Left kidney (tissue), 2 donors: Measurements from ENCODE around the gene TPP1. TPM values are rescaled to one million over a fixed set of nuclear protein-coding genes. Genes with fewer than 3 reads are reported as not detected.
A peak's percentile ranks its signal among the peaks of the same experiment; 100 is the strongest.

ENCODE experiments used
- DNase-seq: peaks from one replicate; pipeline ENCODE4 v3.0.0-alpha.2; 2013
- polyA plus RNA-seq: library from polyadenylated mRNA; unstranded; fragments of 120-200 nt; gene quantifications from one replicate; pipeline ENCODE4 v1.2.1, GENCODE V29; 2013; ENCODE audit not compliant: insufficient read length

TPP1 gene
- polyA plus RNA-seq, 1 donor: 121 TPM

DNA sequence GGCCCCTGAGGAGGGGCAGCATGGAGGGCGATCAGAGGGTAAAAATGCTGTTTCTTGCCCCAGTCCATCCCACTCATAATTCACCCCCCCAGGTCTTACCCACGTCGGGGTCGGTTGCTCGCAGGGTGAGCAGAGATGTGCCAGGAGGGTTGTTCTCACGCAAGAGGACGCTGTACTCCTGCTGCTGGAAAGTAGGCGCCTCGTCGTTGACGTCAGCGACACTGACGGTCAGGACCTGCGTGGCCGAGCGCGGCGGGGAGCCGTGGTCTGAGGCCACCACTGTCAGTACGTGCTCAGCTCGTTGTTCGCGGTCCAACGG lies 10.3 kb upstream of the TPP1 start:
- DNase-seq: no peak

DNA sequence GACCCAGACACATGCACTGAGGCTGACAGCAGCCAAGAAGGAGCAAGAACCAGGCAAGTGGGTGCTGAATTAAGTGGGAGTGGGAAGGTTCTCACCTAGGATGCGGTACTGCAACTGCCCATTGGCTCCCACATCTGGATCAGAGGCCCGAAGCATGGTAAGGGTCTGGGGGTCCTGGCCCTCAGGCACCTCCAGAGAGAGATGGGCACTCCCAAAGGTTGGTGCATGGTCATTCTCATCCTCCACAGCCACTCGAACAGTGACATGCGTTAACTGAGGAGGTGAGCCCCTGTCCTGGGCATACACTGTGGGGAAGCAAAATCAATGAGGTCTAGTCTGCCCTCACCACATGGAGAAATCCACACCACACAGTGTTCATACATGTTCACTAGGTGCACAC lies 9.3 kb upstream of the TPP1 start:
- no peak for DNase-seq

GRCh38 chr11:6627762-6628241 lies 8.6 kb upstream of the TPP1 start:
- no peak for DNase-seq

DNA sequence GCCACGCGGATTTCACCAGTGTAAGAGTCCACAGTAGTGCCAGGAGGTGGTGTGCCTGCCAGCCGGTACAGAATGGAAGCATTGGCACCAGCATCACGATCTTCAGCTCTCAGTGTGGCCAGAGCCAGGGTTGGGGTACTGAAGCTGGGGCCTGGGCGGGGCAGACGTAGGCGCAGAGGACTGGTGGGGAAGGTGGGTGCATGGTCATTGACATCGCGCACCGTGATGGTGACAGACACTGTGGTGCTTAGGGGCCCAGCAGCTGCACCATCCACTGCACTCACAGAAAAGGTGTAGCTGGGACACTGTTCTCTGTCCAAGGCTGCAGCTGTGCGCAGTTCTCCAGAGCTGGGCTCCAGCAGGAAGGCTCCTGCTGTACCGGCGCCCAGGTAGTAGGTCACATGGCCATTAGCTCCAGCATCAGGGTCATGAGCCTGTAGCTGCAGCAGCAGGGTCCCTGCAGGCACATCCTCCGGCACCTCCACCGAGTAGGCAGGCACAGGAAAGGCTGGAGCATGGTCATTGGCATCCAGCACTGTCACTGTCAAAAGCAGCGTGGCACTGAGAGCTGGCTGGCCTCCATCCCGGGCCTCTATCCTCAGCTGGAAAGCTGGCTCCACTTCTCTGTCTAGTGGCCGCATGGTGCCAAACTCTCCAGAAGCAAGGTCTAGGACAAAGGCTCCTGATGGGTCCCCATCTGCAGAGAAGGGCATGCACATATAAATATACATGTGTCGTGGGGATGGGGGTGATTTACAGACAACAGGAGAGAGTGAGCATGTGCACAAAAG lies 7.9 kb upstream of the TPP1 start:
- no peak for DNase-seq

- no peak for DNase-seq
Observed at GRCh38 chr11:6625832-6626420, 6.7 kb upstream of the TPP1 start.

DNA sequence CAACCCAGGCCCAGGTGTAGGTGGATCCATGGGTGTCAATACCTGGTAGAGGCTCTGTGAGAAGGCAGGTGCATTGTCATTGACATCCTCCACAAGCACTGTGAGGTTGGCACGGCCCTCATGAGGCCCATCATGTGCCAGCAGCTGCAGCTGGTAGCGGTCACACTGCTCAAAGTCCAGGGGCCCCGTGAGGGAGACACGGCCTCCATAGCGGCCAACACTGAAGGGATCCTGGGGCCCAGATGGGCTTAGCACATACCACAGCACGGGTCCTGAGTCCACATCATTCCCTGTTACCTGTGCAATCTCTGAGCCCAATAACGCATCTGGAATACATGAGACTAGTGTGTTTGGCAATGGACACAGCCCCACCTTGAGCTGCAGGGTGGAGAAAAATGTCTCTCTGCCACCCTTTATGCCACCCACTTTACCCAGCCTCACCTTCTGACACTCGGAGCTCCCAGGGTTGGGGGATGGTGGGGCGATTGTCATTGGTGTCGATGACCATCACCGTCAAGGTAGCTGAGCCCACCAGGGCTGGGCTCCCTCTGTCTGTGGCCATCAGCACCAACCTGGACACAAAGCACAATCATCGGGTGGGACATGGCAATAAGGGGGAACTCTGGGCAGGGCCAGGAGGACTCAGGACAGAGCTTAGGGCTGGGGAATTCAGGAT lies 6.1 kb upstream of the TPP1 start:
- no peak for DNase-seq

- no peak for DNase-seq
Observed at GRCh38 chr11:6623391-6624363, 4.5 kb upstream of the TPP1 start.

- no peak for DNase-seq
Observed at GRCh38 chr11:6622261-6623171, 3.3 kb upstream of the TPP1 start.

DNA sequence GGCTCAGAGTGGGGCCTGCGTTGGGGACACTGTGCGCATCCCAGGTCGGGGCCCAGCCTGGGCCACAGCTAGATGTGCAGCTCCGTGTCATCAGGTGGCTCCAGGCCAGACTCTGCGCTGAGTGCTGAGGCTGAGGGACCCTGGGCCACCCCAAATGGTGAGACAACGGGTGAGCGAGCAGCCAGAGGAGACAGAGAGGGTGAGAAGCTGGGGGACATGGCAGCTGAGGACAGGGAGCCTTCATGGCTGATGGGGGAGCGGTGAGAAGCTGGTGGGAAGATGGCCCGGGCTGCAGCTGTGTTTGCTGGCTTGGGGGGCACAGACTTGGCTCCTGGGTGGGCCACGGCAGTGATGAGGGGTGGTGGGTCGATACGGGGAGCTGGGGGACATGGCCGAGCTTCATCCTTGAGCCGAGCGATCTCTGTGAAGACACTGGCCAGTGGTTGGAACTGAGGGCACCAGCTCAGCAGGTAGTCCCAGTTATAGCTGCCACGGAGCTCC lies 2.5 kb upstream of the TPP1 start:
- no peak for DNase-seq

- no peak for DNase-seq
Observed at GRCh38 chr11:6620636-6621035, 1.4 kb upstream of the TPP1 start.

DNA sequence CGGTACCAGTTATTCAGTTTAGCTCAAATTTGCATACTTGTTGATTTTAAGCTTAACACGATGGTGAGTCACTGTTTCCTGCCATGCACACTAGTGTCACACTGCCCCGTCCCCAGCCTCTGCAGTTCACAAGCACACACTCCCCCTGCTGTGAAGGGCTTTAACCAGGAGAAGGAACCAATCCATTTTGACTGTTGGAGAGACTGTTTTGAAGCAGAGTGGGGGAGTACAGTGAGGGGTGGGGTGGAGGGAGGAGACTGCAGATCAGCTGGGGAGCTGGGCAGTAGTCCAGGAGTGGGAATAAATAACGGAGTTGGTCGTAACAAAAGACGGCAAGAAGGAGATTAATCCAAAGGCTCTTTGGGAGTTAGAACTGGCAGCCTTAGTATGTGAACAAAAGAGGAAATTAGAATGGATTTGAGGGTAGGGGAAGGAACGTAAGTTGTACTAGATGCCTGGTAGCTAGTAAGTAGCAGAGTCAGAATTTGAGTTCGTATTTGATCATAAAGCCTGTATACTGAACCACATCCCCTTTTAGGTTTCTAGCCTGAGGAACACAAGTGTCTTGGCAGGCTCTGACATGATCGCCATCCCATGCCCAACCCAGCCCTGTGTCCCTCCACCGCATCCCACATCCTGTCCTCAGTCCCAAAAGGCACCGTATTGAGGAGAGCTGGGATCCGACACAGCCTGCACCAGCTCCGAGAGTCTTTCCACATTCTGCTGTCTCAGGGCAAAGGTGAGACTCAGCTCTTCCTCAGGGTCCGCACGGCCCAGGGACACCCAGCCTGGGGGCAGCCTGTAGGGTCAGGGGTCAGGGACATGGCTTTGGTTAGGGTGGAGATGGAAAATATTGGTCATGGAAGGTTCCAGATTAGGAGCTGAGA lies 862 bp downstream of the TPP1 start:
- peak; percentile 72 for DNase-seq

GRCh38 chr11:6617315-6617781 lies 1.9 kb downstream of the TPP1 start:
- DNase-seq: no peak

DNA sequence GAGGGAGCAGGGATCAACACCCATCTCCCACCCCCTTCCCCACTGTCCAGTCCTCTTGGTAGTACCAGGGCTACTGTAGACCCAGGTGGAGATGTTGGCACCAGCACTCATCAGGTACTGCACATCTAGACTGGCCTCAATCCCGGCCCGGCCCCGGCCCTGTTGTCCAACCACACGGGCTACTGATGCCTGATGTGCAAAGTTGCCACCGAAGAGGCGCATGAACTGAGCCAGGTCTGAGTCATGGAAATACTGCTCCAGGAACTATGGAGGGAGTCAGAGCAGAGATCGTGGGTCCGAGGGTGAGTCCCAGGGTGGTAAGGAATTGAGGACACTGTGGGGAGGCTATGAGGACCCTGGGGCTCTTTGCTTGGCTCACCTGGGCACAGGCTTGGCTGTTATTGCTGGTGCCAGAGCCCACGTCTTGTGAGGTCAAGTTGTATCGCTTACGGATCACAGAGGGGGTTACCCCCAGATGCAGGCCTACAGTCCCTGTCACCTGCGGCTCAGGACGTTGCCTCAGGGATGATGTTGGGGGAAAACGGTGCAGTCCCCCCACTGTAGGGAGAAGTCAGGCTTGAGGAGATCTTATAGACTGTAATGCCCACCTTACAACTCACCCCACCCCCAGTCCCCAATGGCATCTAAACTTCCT lies 2.5 kb downstream of the TPP1 start:
- DNase-seq: no peak

- DNase-seq: no peak
Observed at GRCh38 chr11:6615882-6616585, 3.2 kb downstream of the TPP1 start.

DNA sequence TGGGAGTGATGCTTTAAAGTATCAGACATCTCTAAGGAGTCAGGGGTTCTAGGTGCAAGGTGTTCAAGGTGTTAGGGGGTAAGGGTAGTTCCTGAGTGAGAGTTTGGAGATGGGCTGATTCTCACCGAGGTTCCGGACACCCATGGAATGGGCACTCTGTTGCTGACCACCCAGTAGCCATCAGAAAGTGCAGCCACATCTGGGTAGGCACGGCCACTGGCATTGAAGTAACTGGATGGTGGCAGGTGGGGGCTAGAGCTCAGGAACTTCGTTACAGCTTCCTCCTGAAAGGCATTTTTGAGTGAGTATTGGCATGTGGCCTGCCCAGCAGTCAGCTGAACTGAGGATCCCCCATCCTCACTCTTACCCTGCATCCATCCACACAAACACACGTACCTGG lies 4.2 kb downstream of the TPP1 start:
- DNase-seq: no peak

DNA sequence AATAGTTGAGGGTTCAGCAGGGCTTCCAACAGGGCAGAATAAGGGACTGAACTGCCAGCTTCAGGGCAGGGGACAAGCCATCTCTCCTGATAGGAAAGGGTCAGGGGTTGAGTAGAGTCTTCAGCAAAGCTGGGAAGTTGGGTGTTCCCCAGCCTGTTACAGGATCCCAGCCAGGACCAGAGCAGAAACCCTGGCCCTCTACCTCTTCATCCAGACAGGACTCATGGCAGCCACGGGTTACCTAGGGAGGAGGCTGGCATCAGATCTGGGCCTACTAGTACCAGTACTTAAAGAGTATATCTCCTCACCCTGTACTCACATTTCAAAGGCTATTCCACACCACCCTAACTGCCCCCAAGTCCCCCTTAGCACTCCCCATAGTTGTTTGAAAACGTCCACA lies 4.8 kb downstream of the TPP1 start:
- no peak for DNase-seq

GRCh38 chr11:6613496-6613895 lies 5.7 kb downstream of the TPP1 start:
- no peak for DNase-seq

GRCh38 chr11:6612213-6613041 lies 6.8 kb downstream of the TPP1 start, which contains the start of gene TAF10:
TSS of gene TAF10 (minus strand) at chr11:6612216. CDS start at chr11:6612189, 27 bp downstream.
- peak; percentile 92 for DNase-seq
